ENCODE measurements around the gene GABRG3.

Gene GABRG3

GRCh38 chr15:27570746-27571145, 599.8 kb downstream of the GABRG3 start:
- no peak for ATAC-seq
- TF ChIP-seq ZFP3 (CRISPR knock-in tag; IDR thresholded peaks at IDR 0.05), result no peak
- TF ChIP-seq CSRNP3 (CRISPR knock-in tag; IDR thresholded peaks at IDR 0.05), result no peak
- TF ChIP-seq PPARA (CRISPR knock-in tag; IDR thresholded peaks at IDR 0.05; ENCODE audit: borderline replicate concordance), result no peak
- no peak for TF ChIP-seq ESRRG (CRISPR knock-in tag; IDR thresholded peaks at IDR 0.05)
- no peak for TF ChIP-seq ZC3H10 (CRISPR knock-in tag; IDR thresholded peaks at IDR 0.05)
- no peak for TF ChIP-seq ARNTL (CRISPR knock-in tag; IDR thresholded peaks at IDR 0.05; ENCODE audit: borderline replicate concordance, low read depth)
- TF ChIP-seq GLIS3 (CRISPR knock-in tag; IDR thresholded peaks at IDR 0.05), result no peak

- no peak for ATAC-seq
- TF ChIP-seq POU6F1 (CRISPR knock-in tag; IDR thresholded peaks at IDR 0.05; ENCODE audit: borderline replicate concordance, low read depth), result no peak
- TF ChIP-seq CSRNP3 (CRISPR knock-in tag; IDR thresholded peaks at IDR 0.05), result no peak
- no peak for TF ChIP-seq SNAI2 (CRISPR knock-in tag; IDR thresholded peaks at IDR 0.05)
- no peak for TF ChIP-seq TSHZ2 (CRISPR knock-in tag; IDR thresholded peaks at IDR 0.05)
- no peak for TF ChIP-seq ZNF70 (CRISPR knock-in tag; IDR thresholded peaks at IDR 0.05)
Measured at GRCh38 chr15:27573805-27574485, 603.0 kb downstream of the GABRG3 start.

- TF ChIP-seq BACH2 (CRISPR knock-in tag; IDR thresholded peaks at IDR 0.05; ENCODE audit: borderline replicate concordance) (no peak), ZNF565 (CRISPR knock-in tag; conservative IDR thresholded peaks at IDR 0.05; ENCODE audit: low read depth) (no peak), TCF4 (CRISPR knock-in tag; IDR thresholded peaks at IDR 0.05; ENCODE audit: borderline replicate concordance) (no peak)
- ATAC-seq, result no peak
Measured at GRCh38 chr15:27574541-27575054, 603.6 kb downstream of the GABRG3 start.

GRCh38 chr15:27575521-27575920, 604.5 kb downstream of the GABRG3 start:
- ATAC-seq, result no peak
- TF ChIP-seq OSR1 (CRISPR knock-in tag; IDR thresholded peaks at IDR 0.05), result no peak
- no peak for TF ChIP-seq CREB5 (CRISPR knock-in tag; IDR thresholded peaks at IDR 0.05; ENCODE audit: low read depth)
- TF ChIP-seq ESRRG (CRISPR knock-in tag; IDR thresholded peaks at IDR 0.05), result no peak
- TF ChIP-seq RARB (CRISPR knock-in tag; IDR thresholded peaks at IDR 0.05), result no peak
- no peak for TF ChIP-seq ZNF70 (CRISPR knock-in tag; IDR thresholded peaks at IDR 0.05)
- no peak for TF ChIP-seq ZFP3 (CRISPR knock-in tag; IDR thresholded peaks at IDR 0.05)
- TF ChIP-seq CSRNP3 (CRISPR knock-in tag; IDR thresholded peaks at IDR 0.05), result no peak
- no peak for TF ChIP-seq POU6F1 (CRISPR knock-in tag; IDR thresholded peaks at IDR 0.05; ENCODE audit: borderline replicate concordance, low read depth)
- TF ChIP-seq TCF4 (CRISPR knock-in tag; IDR thresholded peaks at IDR 0.05; ENCODE audit: borderline replicate concordance), result no peak
- TF ChIP-seq ZC3H10 (CRISPR knock-in tag; IDR thresholded peaks at IDR 0.05), result no peak
- TF ChIP-seq ZNF8 (CRISPR knock-in tag; IDR thresholded peaks at IDR 0.05), result no peak
- TF ChIP-seq TSHZ2 (CRISPR knock-in tag; IDR thresholded peaks at IDR 0.05), result no peak
- no peak for TF ChIP-seq TOX (CRISPR knock-in tag; IDR thresholded peaks at IDR 0.05; ENCODE audit: borderline replicate concordance)
- TF ChIP-seq BACH2 (CRISPR knock-in tag; IDR thresholded peaks at IDR 0.05; ENCODE audit: borderline replicate concordance), result no peak

All from SK-N-SH treated with all-trans-retinoic acid at 6 μM for 48 hours (cell line).